HepG2 (cell line): ENCODE measurements around the gene HPS3. TPM values are rescaled to one million over a fixed set of nuclear protein-coding genes. Genes with fewer than 3 reads are reported as not detected.

Source experiments
- DMAP1 ChIP-seq: IDR thresholded peaks from 2 replicates; pipeline ENCODE4 v1.6.1; 2016
- FOXA1 ChIP-seq, 2 experiments: fragments of 450-650 bp in 1 of 2; sonication (generic) in 1 of 2; formaldehyde crosslinking in 1 of 2; IDR thresholded peaks; 2 replicates each; pipeline versions ENCODE4 v1.4.0 to v1.6.1; 2016 to 2020; ENCODE audit warnings: missing genetic modification reagents in 1 of 2
- KLF6 ChIP-seq: IDR thresholded peaks from 2 replicates; pipeline ENCODE4 v1.8.0; 2016; ENCODE audit warnings: missing biosample characterization, missing genetic modification reagents
- MTF2 ChIP-seq: sonication (generic); formaldehyde crosslinking; IDR thresholded peaks from 2 replicates; pipeline ENCODE4 v1.5.0; 2020; ENCODE audit warnings: missing genetic modification reagents, borderline replicate concordance
- SOX13 ChIP-seq, 3 experiments: fragments of 450-650 bp in 1 of 3; sonication (generic) in 1 of 3; formaldehyde crosslinking in 1 of 3; IDR thresholded peaks in 2 of 3; conservative IDR thresholded peaks in 1 of 3; 2 replicates each; pipeline versions ENCODE4 v1.5.0 to v1.6.1; 2016 to 2020; ENCODE audit warnings: antibody characterized with exemption in 1 of 3, mild to moderate bottlenecking in 1 of 3, missing compliant biosample characterization in 1 of 3, missing genetic modification reagents in 1 of 3, moderate library complexity in 1 of 3
- TBX2 ChIP-seq: sonication (generic); formaldehyde crosslinking; IDR thresholded peaks from 2 replicates; pipeline ENCODE4 v1.5.0; 2020; ENCODE audit warnings: missing genetic modification reagents, mild to moderate bottlenecking, borderline replicate concordance
- ZKSCAN1 ChIP-seq: fragments of 150-350 bp; IDR thresholded peaks from 2 replicates; pipeline ENCODE4 v1.6.1; 2014; ENCODE audit warnings: low read length
- ZNF143 ChIP-seq: sonication (generic); formaldehyde crosslinking; IDR thresholded peaks from 2 replicates; pipeline ENCODE4 v1.4.0; 2020; ENCODE audit warnings: missing genetic modification reagents
- ZNF263 ChIP-seq: sonication (generic); formaldehyde crosslinking; IDR thresholded peaks from 2 replicates; pipeline ENCODE4 v1.4.0; 2020; ENCODE audit warnings: missing genetic modification reagents
- ZNF317 ChIP-seq: sonication (generic); formaldehyde crosslinking; IDR thresholded peaks from 2 replicates; pipeline ENCODE4 v1.5.0; 2020; ENCODE audit warnings: mild to moderate bottlenecking, missing genetic modification reagents
- ZNF772 ChIP-seq: sonication (generic); formaldehyde crosslinking; IDR thresholded peaks from 2 replicates; pipeline ENCODE4 v1.5.0; 2020; ENCODE audit warnings: mild to moderate bottlenecking, missing genetic modification reagents
- ZNF816 ChIP-seq: sonication (generic); formaldehyde crosslinking; IDR thresholded peaks from 2 replicates; pipeline ENCODE4 v1.8.0; 2022; ENCODE audit warnings: missing genetic modification reagents, mild to moderate bottlenecking, borderline replicate concordance
- polyA plus RNA-seq, 8 experiments: library from polyadenylated mRNA; depleted of rRNA in 3 of 8; stranded (reverse) in 7 of 8; unstranded in 1 of 8; fragments of >200 nt; fragmentation: Illumina TruSeq in 4 of 8; extraction: Trizol in 4 of 8; gene quantifications; 2 replicates each; pipeline versions ENCODE4 v1.2.1 to v1.2.3, GENCODE V29; 2011 to 2016; ENCODE audit warnings: low read depth in 4 of 8, missing spikeins in 1 of 8, mixed read lengths in 1 of 8; ENCODE audit not compliant: insufficient read depth in 1 of 8
- total RNA-seq, 5 experiments: library from RNA; depleted of rRNA; stranded (reverse); fragments of >200 nt; fragmentation: Illumina TruSeq; extraction: Trizol; gene quantifications; 2 replicates each; pipeline ENCODE4 v1.2.3, GENCODE V29; 2016; ENCODE audit warnings: low read depth in 1 of 5
- TF ChIP-seq, protein P1 (sequence below): sonication (generic); formaldehyde crosslinking; IDR thresholded peaks from 2 replicates; pipeline ENCODE4 v1.5.0; 2020; ENCODE audit warnings: mild to moderate bottlenecking, missing genetic modification reagents
- TF ChIP-seq, protein P2 (sequence below): IDR thresholded peaks from 2 replicates; pipeline ENCODE4 v1.6.1; 2012; ENCODE audit warnings: low read depth, low read length, improper control_type of control experiment
- TF ChIP-seq, protein P3 (sequence below): IDR thresholded peaks from 2 replicates; pipeline ENCODE4 v1.6.1; 2016; ENCODE audit warnings: mild to moderate bottlenecking, missing biosample characterization, missing genetic modification reagents

The HPS3 gene
- total and polyA plus RNA-seq, 2 of the 13 experiments (the other 11 are each of a cell fraction or from before 2014, with no cell fraction given), result 9.5 to 18.9 TPM

DNA sequence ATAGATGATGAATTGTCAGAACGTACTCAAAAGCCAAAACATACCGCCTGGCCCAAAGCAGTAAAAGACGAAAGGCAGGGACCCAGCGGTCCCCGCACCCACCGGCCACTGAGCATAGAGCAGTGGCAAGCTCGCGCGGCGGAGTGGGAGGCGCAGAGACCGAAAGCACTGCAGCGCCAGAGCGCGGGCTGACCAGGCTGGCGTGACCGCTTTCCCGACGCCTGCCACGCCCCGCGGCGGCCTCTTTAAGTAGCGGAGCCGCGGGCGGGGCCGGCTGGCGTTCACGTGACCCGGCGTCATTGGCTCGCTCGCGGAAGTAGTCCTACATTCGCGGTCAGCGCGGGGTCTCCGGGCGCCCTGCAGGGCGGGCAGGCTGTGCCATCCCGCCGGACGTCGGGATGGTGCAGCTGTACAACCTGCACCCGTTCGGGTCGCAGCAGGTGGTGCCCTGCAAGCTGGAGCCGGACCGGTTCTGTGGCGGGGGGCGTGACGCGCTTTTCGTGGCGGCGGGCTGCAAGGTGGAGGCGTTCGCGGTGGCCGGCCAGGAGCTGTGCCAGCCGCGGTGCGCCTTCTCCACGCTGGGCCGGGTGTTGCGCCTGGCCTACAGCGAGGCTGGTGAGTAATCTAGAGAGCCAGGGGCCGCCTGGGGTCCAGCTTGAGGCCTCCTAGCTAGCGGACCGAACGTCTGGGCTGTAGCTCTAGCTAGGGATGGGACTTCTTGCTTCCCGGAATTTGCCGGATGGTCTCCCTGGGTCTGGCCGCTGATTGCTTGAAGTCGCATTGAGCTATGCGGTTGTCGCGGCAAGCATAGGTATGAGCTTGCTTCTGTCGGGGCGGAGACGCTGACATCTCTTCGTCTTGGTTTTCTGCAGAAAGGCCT lies at the start of gene HPS3 (continued):
- TF ChIP-seq, protein P1, sequence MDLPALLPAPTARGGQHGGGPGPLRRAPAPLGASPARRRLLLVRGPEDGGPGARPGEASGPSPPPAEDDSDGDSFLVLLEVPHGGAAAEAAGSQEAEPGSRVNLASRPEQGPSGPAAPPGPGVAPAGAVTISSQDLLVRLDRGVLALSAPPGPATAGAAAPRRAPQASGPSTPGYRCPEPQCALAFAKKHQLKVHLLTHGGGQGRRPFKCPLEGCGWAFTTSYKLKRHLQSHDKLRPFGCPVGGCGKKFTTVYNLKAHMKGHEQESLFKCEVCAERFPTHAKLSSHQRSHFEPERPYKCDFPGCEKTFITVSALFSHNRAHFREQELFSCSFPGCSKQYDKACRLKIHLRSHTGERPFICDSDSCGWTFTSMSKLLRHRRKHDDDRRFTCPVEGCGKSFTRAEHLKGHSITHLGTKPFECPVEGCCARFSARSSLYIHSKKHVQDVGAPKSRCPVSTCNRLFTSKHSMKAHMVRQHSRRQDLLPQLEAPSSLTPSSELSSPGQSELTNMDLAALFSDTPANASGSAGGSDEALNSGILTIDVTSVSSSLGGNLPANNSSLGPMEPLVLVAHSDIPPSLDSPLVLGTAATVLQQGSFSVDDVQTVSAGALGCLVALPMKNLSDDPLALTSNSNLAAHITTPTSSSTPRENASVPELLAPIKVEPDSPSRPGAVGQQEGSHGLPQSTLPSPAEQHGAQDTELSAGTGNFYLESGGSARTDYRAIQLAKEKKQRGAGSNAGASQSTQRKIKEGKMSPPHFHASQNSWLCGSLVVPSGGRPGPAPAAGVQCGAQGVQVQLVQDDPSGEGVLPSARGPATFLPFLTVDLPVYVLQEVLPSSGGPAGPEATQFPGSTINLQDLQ (CRISPR knock-in tag), result peak; percentile 91
- TF ChIP-seq FOXA1 (IDR thresholded peaks at IDR 0.05) (no peak), FOXA1 (CRISPR knock-in tag; IDR thresholded peaks at IDR 0.05) (0 out of 2 replicates have a peak, but pooled peaks have one; percentile 5), TBX2 (peak; percentile 78), ZNF317 (CRISPR knock-in tag) (peak; percentile 82), SOX13 (IDR thresholded peaks at IDR 0.05) (no peak), SOX13 (CRISPR knock-in tag; conservative IDR thresholded peaks at IDR 0.05 in 1 of 2, IDR thresholded peaks at IDR 0.05 in 1 of 2) (no peak), KLF6 (CRISPR knock-in tag) (no peak; the same call in 1 of the 2 replicates), ZNF772 (CRISPR knock-in tag) (peak; percentile 79; the same call in 1 of the 2 replicates), ZNF816 (0 out of 2 replicates have a peak, but pooled peaks have one; percentile 73), ZNF143 (CRISPR knock-in tag) (no peak), ZKSCAN1 (no peak), ZNF263 (peak; percentile 9; the same call in 1 of the 2 replicates), MTF2 (CRISPR knock-in tag) (no peak), DMAP1 (CRISPR knock-in tag) (no peak)
- TF ChIP-seq, protein P2, sequence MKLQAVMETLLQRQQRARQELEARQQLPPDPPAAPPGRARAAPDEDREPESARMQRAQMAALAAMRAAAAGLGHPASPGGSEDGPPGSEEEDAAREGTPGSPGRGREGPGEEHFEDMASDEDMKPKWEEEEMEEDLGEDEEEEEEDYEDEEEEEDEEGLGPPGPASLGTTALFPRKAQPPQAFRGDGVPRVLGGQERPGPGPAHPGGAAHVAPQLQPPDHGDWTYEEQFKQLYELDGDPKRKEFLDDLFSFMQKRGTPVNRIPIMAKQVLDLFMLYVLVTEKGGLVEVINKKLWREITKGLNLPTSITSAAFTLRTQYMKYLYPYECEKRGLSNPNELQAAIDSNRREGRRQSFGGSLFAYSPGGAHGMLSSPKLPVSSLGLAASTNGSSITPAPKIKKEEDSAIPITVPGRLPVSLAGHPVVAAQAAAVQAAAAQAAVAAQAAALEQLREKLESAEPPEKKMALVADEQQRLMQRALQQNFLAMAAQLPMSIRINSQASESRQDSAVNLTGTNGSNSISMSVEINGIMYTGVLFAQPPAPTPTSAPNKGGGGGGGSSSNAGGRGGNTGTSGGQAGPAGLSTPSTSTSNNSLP, result no peak
- TF ChIP-seq, protein P3, sequence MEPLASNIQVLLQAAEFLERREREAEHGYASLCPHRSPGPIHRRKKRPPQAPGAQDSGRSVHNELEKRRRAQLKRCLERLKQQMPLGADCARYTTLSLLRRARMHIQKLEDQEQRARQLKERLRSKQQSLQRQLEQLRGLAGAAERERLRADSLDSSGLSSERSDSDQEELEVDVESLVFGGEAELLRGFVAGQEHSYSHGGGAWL (CRISPR knock-in tag), result no peak
- TF ChIP-seq, all 625 proteins: peak for 315
